Upper lobe of left lung (tissue), 6 donors: Measurements from ENCODE around the gene SLF2. TPM values are rescaled to one million over a fixed set of nuclear protein-coding genes. Genes with fewer than 3 reads are reported as not detected.
A peak's percentile ranks its signal among the peaks of the same experiment; 100 is the strongest.

ENCODE experiments used
- ATAC-seq, 2 donors: fragments of 200-7000 bp; cut with Tn5 transposase; one replicate each; pipeline ENCODE4 v1.9.1; 2022; ENCODE audit warnings: mild to moderate bottlenecking in 2 of 2, moderate library complexity in 2 of 2; ENCODE audit not compliant: low FRiP score in 2 of 2
- DNase-seq, 2 donors: peaks; one replicate each; pipeline ENCODE4 v3.0.0-alpha.2; 2019 to 2020
- H3K27ac ChIP-seq, 4 donors: fragments of 200-600 bp; sonication (generic); one replicate each; pipeline ENCODE4 v1.5.1; 2016 to 2019
- H3K27me3 ChIP-seq, 4 donors: fragments of 200-600 bp; sonication (generic); one replicate each; pipeline ENCODE4 v1.5.1; 2017 to 2019
- H3K36me3 ChIP-seq, 4 donors: fragments of 200-600 bp; sonication (generic); one replicate each; pipeline ENCODE4 v1.5.1; 2016 to 2019
- H3K4me1 ChIP-seq, 4 donors: fragments of 200-600 bp; sonication (generic); one replicate each; pipeline ENCODE4 v1.5.1; 2018 to 2019
- H3K4me3 ChIP-seq, 4 donors: fragments of 200-600 bp; sonication (generic); one replicate each; pipeline ENCODE4 v1.5.1; 2017 to 2019; ENCODE audit warnings: mild to moderate bottlenecking in 2 of 4, moderate library complexity in 1 of 4
- H3K9me3 ChIP-seq, 4 donors: fragments of 200-600 bp; sonication (generic); one replicate each; pipeline ENCODE4 v1.5.1; 2018 to 2019
- EP300 ChIP-seq, 4 donors: sonication (generic); formaldehyde crosslinking; IDR thresholded peaks; one replicate each; pipeline ENCODE4 v1.5.1; 2017; ENCODE audit warnings: antibody characterized with exemption in 4 of 4, control low read depth in 2 of 4
- POLR2A ChIP-seq, 4 donors: fragments of 450-650 bp; IDR thresholded peaks; one replicate each; pipeline ENCODE4 v1.5.1; 2016 to 2017; ENCODE audit warnings: antibody characterized with exemption in 4 of 4, mild to moderate bottlenecking in 2 of 4
- POLR2AphosphoS5 ChIP-seq, 2 donors: sonication (generic); formaldehyde crosslinking; IDR thresholded peaks; one replicate each; pipeline ENCODE4 v1.5.1; 2017; ENCODE audit warnings: antibody characterized with exemption in 2 of 2
- WGBS, 2 donors: methylation state at CpG; one replicate each; pipeline ENCODE4 v1.1.5; 2017 to 2018; 5-methylcytosine and 5-hydroxymethylcytosine counted together
- total RNA-seq, 6 donors: library from RNA; depleted of rRNA in 4 of 6; stranded (reverse); fragments of >200 nt in 4 of 6; gene quantifications; one replicate each; pipeline versions ENCODE4 v1.1.0 to v1.2.1, GENCODE V29; 2016 to 2021
- TF ChIP-seq, protein P1 (sequence below), 6 experiments: fragments of 450-650 bp in 4 of 6; fragments of 200-600 bp in 2 of 6; sonication (generic) in 2 of 6; IDR thresholded peaks; one replicate each; pipeline ENCODE4 v1.5.1; 2016 to 2019; ENCODE audit warnings: antibody characterized with exemption in 6 of 6
- donor health status: DM: no; HTN: no; CAD: no; lungs with moderate emphysema.
- donor health status: DM: no; HTN: yes; CAD: no; lungs with severe emphysema.

The SLF2 gene
- total RNA-seq, 6 donors from 2014 or later = 13.4 to 60.8 (median 28.2) TPM

DNA sequence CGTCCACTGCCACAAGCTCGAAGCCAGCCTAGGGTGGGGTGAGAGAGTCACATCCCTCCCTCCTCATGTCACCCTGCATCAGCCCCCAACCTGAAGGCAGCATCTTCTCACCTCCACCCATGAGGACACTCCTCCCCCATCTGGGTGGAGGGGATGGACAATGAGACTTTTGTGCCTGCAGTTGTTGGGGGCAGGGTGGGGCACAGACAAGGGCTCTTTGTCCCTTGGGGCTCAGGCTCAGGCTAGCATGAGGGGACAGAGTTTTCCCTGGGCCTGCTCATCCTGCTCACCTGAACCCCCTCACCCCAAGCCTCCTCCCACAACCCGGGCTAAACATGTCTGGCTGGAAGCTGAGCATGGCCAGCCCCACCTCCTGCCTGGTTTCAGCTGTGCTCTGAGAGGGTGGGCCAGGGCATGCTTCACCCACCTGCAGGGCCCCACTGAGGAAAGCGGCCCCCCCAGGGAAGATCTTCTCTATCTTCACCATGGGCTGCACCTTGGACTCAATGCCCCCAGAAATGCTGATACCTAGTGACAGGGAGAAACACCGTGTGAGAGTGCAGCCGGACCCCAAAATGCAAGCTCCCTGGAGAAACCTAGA lies 96.2 kb downstream of the SLF2 start:
- Histone ChIP-seq H3K27ac (peak overlapping the region in 1 of 4 donors; percentile 61), H3K4me3 (no peak overlapping the region), H3K27me3 (no peaks in the 10 kb centered on the region), H3K9me3 (no peaks in the 10 kb centered on the region), H3K4me1 (peaks cover 25 to 49% (median 30%) of the 10 kb centered on the region in 4 donors), H3K36me3 (peaks cover under 1 to 35% (median 19%) of the 10 kb centered on the region in 4 donors)
- 89 to 98% methylated on average over 5 to 6 of the region's 6 CpGs for WGBS, 2 donors
- no peak for ATAC-seq
- DNase-seq = no peak
- TF ChIP-seq POLR2A (IDR thresholded peaks at IDR 0.05) = no peak
- no peak for TF ChIP-seq EP300 (IDR thresholded peaks at IDR 0.05)
- TF ChIP-seq, protein P1, sequence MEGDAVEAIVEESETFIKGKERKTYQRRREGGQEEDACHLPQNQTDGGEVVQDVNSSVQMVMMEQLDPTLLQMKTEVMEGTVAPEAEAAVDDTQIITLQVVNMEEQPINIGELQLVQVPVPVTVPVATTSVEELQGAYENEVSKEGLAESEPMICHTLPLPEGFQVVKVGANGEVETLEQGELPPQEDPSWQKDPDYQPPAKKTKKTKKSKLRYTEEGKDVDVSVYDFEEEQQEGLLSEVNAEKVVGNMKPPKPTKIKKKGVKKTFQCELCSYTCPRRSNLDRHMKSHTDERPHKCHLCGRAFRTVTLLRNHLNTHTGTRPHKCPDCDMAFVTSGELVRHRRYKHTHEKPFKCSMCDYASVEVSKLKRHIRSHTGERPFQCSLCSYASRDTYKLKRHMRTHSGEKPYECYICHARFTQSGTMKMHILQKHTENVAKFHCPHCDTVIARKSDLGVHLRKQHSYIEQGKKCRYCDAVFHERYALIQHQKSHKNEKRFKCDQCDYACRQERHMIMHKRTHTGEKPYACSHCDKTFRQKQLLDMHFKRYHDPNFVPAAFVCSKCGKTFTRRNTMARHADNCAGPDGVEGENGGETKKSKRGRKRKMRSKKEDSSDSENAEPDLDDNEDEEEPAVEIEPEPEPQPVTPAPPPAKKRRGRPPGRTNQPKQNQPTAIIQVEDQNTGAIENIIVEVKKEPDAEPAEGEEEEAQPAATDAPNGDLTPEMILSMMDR (IDR thresholded peaks at IDR 0.05) = no peak
- no peak for TF ChIP-seq POLR2AphosphoS5 (IDR thresholded peaks at IDR 0.05)

DNA sequence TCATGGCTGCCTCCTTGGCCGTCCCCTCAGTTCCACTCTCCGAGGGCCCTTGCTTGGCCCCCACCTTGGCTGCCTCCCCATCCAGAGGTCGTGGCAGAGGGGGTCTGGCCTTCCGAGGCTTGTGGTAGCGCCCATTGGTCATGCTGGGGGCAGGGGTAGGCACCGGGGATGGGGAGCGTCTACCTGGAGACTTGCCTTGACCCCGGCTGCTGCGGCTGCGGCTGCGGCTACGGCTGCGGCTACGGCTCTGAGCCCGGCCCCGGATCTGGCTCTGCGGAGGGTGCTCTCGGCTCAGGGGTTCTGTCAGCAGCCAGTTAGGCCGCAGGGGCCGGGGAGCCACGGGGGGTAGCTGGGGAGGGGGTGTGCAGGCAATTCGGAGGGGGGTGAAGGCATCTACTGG lies 97.6 kb downstream of the SLF2 start:
- 80 to 94% methylated on average over 5 to 9 of the region's 22 CpGs for WGBS, 2 donors
- H3K4me1 ChIP-seq = peaks cover 18 to 41% (median 22%) of the 10 kb centered on the region in 4 donors
- DNase-seq (peak in 1 of 2 donors; percentile 65), ATAC-seq (no peak)
- H3K27ac ChIP-seq = no peak overlapping the region
- H3K4me3 ChIP-seq = no peak overlapping the region
- TF ChIP-seq, protein P1 (IDR thresholded peaks at IDR 0.05) = no peak
- TF ChIP-seq EP300 (IDR thresholded peaks at IDR 0.05) (no peak), POLR2AphosphoS5 (IDR thresholded peaks at IDR 0.05) (no peak), POLR2A (IDR thresholded peaks at IDR 0.05) (no peak)
- peaks cover 0 to 23% (median 15%) of the 10 kb centered on the region in 4 donors for H3K36me3 ChIP-seq
- no peaks in the 10 kb centered on the region for H3K9me3 ChIP-seq
- no peaks in the 10 kb centered on the region for H3K27me3 ChIP-seq

DNA sequence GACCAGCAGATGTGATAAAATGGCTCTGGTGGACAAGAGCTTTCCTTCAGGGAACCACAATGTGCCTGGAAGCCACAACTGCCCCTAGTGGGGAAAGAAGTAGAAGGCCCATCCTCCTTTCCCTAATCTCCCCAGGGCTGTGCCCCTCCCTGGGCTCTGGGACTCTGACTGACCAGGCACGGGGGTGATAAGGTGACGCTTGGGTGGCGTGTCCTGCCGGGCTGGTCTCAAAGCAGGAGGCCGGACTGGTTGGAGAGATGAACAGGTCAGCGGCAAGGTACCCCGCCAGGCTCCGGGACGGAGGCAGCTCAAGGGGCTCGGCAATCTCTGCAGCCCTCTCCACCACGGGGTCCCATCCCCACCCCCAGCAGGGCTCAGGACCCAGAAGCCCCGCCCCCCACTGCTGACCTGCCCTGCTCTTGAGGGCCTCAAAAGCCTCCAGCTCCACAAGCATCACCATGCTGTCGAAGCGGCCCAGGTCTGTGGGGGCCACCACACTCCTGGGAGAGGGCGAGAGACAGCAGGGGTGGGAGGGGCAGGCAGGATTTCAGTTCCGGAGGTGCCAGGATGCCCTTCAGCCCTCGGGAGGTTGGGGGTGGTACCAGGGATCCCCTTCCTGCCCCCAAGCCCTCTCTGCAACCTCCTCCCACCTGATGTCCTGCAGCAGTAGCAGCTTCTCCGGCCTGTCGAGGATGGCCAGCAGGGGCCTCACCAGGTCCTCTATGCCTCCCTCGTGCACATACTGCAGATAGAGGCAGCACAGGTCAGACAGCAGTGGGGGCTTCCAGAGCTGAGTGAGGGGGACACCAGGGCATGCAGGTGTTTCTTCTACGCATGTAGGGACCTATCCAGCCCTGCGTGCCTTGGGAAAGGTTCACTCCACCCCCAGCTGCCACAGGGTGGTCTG lies 99.0 kb downstream of the SLF2 start:
- no peak for TF ChIP-seq POLR2A (IDR thresholded peaks at IDR 0.05)
- TF ChIP-seq, protein P1 (IDR thresholded peaks at IDR 0.05) = peak in 2 of 6 experiments; percentile 12 to 15
- peak overlapping the region in 3 of 4 donors; percentile 35 to 77 (median 58) for H3K27ac ChIP-seq
- DNase-seq = peak in 1 of 2 donors; percentile 43

DNA sequence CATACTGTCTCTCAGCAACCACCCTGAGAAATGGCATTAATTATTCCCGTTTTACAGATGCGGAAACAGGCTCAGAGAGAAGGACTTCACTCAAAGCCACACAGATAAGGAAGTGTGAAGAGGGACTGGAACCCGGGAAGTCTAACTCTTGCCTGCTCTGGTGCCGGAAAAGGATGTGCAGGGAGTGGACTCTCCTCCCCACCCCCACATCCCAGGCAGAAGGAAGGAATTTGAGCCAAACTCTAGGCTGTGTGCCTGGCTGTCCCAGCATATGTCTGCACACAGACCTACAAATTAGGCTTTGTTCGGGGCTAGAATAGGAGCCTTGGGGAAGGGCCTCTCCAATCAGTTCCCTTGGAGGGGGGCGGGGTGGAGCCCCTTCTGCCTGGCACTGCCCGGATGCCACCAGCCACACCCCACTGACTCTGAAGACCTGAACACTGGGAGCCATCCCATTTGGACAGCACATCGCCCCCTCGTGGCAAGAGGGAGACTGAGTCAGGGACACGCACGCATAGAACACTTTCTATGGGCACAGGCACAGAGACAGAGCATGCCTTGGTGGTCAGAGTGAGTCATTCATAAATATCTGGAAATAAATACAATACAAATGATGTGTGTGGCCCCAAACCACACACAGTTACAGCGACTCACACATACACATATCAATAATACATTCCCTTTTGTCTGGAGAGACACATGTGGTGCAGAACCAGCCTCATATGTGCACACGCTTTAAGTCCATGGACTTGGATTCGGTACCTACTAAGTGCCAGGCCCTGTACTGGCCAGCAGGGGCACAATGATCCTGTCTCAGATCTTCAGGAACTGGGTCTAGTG lies 100.0 kb downstream of the SLF2 start:
- peaks cover 16 to 24% (median 21%) of the 10 kb centered on the region in 4 donors for H3K4me1 ChIP-seq
- ATAC-seq = peak; percentile 85 to 92
- peak overlapping the region; percentile 35 to 77 (median 58) for H3K27ac ChIP-seq

More for the DNA sequence above, 99.0 kb downstream of the SLF2 start:
- WGBS, 2 donors = 31 to 63% methylated on average over 4 to 20 of the region's 22 CpGs
- Histone ChIP-seq H3K4me3 (no peak overlapping the region), H3K27me3 (no peaks in the 10 kb centered on the region), H3K4me1 (peaks cover 18 to 33% (median 21%) of the 10 kb centered on the region in 4 donors), H3K9me3 (no peaks in the 10 kb centered on the region), H3K36me3 (peaks cover 0 to 8% (median 4%) of the 10 kb centered on the region in 4 donors)
- ATAC-seq = no peak

More for the DNA sequence above, 100.0 kb downstream of the SLF2 start:
- Histone ChIP-seq H3K9me3 (no peaks in the 10 kb centered on the region), H3K36me3 (no peaks in the 10 kb centered on the region), H3K27me3 (no peaks in the 10 kb centered on the region), H3K4me3 (no peak overlapping the region)
- DNase-seq = peak; percentile 57 to 91
- WGBS, 2 donors = 8 to 20% methylated on average over 11 to 14 of the region's 14 CpGs
- no peak for TF ChIP-seq POLR2A (IDR thresholded peaks at IDR 0.05)
- no peak for TF ChIP-seq EP300 (IDR thresholded peaks at IDR 0.05)
- TF ChIP-seq, protein P1 (IDR thresholded peaks at IDR 0.05) = peak; percentile 82 to 97 (median 93)
- TF ChIP-seq POLR2AphosphoS5 (IDR thresholded peaks at IDR 0.05) = peak; percentile 42 to 69
